Measurements from ENCODE around the gene TMEM225. TPM values are rescaled to one million over a fixed set of nuclear protein-coding genes. Genes with fewer than 3 reads are reported as not detected.

The TMEM225 gene
- total and polyA plus RNA-seq, 9 of the 15 experiments (the other 6 are each of a cell fraction or from before 2014, with no cell fraction given) = not detected

DNA sequence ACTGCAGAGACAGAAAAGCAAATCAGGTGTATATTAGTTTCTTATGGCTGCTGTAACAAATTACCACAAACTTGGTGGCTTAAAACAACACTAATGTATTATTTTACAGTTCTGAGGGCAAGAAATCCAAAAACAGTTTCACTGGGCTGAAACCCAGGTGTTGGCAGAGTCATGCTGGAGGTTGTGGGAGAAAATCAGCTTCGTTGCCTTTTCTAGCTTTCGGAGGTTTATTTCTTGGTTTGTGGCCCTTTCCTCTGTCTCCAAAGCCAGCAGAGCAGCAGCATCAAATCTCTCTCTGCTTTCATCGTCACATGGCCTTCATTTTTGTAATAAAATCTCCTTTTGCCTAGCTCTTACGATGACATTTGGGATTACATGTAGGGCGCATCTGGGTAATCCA lies 46.3 kb downstream of the TMEM225 start:
- 0% methylated on average over 5 of the region's 5 CpGs for WGBS (ENCODE audit: insufficient coverage, low coverage, missing lambda C conversion rate)
- no peak for DNase-seq (ENCODE audit: extremely low read depth in 1 of 4, low spot score in 3 of 4)
- TF ChIP-seq ELF4 (CRISPR knock-in tag; IDR thresholded peaks at IDR 0.05) = no peak
- no peak for TF ChIP-seq SMC3 (conservative IDR thresholded peaks at IDR 0.05; ENCODE audit: insufficient read depth, low read depth, low read length)
- TF ChIP-seq EWSR1 (IDR thresholded peaks at IDR 0.05; ENCODE audit: borderline replicate concordance, low read depth, partially characterized antibody) = no peak
- no peak for TF ChIP-seq MCM2 (IDR thresholded peaks at IDR 0.05; ENCODE audit: low read depth)
- no peak for TF ChIP-seq ZNF143 (CRISPR knock-in tag; IDR thresholded peaks at IDR 0.05)
- Histone ChIP-seq H3K9me1 (ENCODE audit: control insufficient read depth, insufficient read depth, low read length) (no peaks in the 10 kb centered on the region), H2AFZ (ENCODE audit: low read depth, low read length) (no peak overlapping the region), H3K9me3 (replicated peaks; ENCODE audit: control insufficient read depth, insufficient read depth, low read depth, low read length) (no peaks in the 10 kb centered on the region), H3K4me1 (replicated peaks in 1 of 2; ENCODE audit: control insufficient read depth in 2 of 2, insufficient read depth in 2 of 2, low read length in 2 of 2) (no peaks in the 10 kb centered on the region), H3K4me3 (no peak overlapping the region), H3K36me3 (ENCODE audit: control insufficient read depth, insufficient read depth, low read length) (no peaks in the 10 kb centered on the region), H4K20me1 (replicated peaks; ENCODE audit: control insufficient read depth, insufficient read depth, low read length) (no peaks in the 10 kb centered on the region), H3K27me3 (ENCODE audit: control insufficient read depth in 2 of 2, insufficient read depth in 2 of 2, low read length in 2 of 2) (peaks cover 0 to 6% of the 10 kb centered on the region in 2 experiments; a peak in 1 of 5 replicates), H3K79me2 (ENCODE audit: control insufficient read depth, insufficient read depth, low read length) (no peaks in the 10 kb centered on the region), H3K27ac (ENCODE audit: extremely low read depth, low read depth, low read length) (no peak overlapping the region), H3K4me2 (ENCODE audit: insufficient read depth, low read length) (no peak overlapping the region), H3K9ac (ENCODE audit: insufficient read depth in 1 of 2, low read depth in 2 of 2, low read length in 2 of 2) (no peak overlapping the region)
- no TSS peak for BruUV-seq (replicated peaks)
- ChIA-PET CTCF (ENCODE audit: low intra/inter-chr PET ratio) (no interaction called here), POLR2A (no interaction called here)
- no peak for ATAC-seq
- no peak for FAIRE-seq
- in situ Hi-C loops (cut with MboI) = no loop called here
- intact Hi-C loops (cut with micrococcal nuclease) = no loop called here

DNA sequence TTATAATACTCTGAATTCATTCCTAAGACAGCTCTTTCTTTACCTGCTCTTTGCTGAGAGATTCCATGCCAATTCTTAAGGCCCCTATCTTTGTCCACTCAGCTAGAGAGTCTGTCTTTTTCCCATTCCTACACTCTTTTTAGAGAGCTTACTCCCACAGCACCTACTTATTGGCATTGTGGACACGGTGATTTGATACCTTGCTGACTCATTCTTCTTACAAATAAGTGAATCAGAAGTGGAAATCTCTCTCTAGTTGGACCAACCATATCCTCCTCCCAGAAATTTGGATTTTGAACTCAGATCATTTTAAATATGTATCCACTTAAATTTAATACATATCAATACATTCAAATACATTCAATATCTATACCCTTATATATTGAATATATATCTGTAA lies 46.8 kb downstream of the TMEM225 start:
- no peaks in the 10 kb centered on the region for H4K20me1 ChIP-seq (replicated peaks; ENCODE audit: control insufficient read depth, insufficient read depth, low read length)
- H3K4me3 ChIP-seq = no peak overlapping the region
- H3K9me1 ChIP-seq (ENCODE audit: control insufficient read depth, insufficient read depth, low read length) = no peaks in the 10 kb centered on the region
- peaks cover 0 to 6% of the 10 kb centered on the region in 2 experiments; a peak in 1 of 5 replicates for H3K27me3 ChIP-seq (ENCODE audit: control insufficient read depth in 2 of 2, insufficient read depth in 2 of 2, low read length in 2 of 2)
- no peak overlapping the region for H2AFZ ChIP-seq (ENCODE audit: low read depth, low read length)
- no peak overlapping the region for H3K9ac ChIP-seq (ENCODE audit: insufficient read depth in 1 of 2, low read depth in 2 of 2, low read length in 2 of 2)
- H3K36me3 ChIP-seq (ENCODE audit: control insufficient read depth, insufficient read depth, low read length) = no peaks in the 10 kb centered on the region
- no peaks in the 10 kb centered on the region for H3K79me2 ChIP-seq (ENCODE audit: control insufficient read depth, insufficient read depth, low read length)
- no peak overlapping the region for H3K4me2 ChIP-seq (ENCODE audit: insufficient read depth, low read length)
- FAIRE-seq (no peak), DNase-seq (ENCODE audit: extremely low read depth in 1 of 4, low spot score in 3 of 4) (no peak), ATAC-seq (no peak)
- H3K9me3 ChIP-seq (replicated peaks; ENCODE audit: control insufficient read depth, insufficient read depth, low read depth, low read length) = no peaks in the 10 kb centered on the region
- intact Hi-C loops (cut with micrococcal nuclease) = no loop called here
- H3K27ac ChIP-seq (ENCODE audit: extremely low read depth, low read depth, low read length) = no peak overlapping the region
- CTCF ChIA-PET (ENCODE audit: low intra/inter-chr PET ratio) = no interaction called here
- BruUV-seq (replicated peaks) = no TSS peak
- in situ Hi-C loops (cut with MboI) = no loop called here
- WGBS (ENCODE audit: insufficient coverage, low coverage, missing lambda C conversion rate) = 0% methylated on average over 1 of the region's 1 CpG
- TF ChIP-seq ZNF133 (CRISPR knock-in tag; IDR thresholded peaks at IDR 0.05) (no peak), ZNF134 (CRISPR knock-in tag; conservative IDR thresholded peaks at IDR 0.05) (no peak)
- TF ChIP-seq, protein P1, sequence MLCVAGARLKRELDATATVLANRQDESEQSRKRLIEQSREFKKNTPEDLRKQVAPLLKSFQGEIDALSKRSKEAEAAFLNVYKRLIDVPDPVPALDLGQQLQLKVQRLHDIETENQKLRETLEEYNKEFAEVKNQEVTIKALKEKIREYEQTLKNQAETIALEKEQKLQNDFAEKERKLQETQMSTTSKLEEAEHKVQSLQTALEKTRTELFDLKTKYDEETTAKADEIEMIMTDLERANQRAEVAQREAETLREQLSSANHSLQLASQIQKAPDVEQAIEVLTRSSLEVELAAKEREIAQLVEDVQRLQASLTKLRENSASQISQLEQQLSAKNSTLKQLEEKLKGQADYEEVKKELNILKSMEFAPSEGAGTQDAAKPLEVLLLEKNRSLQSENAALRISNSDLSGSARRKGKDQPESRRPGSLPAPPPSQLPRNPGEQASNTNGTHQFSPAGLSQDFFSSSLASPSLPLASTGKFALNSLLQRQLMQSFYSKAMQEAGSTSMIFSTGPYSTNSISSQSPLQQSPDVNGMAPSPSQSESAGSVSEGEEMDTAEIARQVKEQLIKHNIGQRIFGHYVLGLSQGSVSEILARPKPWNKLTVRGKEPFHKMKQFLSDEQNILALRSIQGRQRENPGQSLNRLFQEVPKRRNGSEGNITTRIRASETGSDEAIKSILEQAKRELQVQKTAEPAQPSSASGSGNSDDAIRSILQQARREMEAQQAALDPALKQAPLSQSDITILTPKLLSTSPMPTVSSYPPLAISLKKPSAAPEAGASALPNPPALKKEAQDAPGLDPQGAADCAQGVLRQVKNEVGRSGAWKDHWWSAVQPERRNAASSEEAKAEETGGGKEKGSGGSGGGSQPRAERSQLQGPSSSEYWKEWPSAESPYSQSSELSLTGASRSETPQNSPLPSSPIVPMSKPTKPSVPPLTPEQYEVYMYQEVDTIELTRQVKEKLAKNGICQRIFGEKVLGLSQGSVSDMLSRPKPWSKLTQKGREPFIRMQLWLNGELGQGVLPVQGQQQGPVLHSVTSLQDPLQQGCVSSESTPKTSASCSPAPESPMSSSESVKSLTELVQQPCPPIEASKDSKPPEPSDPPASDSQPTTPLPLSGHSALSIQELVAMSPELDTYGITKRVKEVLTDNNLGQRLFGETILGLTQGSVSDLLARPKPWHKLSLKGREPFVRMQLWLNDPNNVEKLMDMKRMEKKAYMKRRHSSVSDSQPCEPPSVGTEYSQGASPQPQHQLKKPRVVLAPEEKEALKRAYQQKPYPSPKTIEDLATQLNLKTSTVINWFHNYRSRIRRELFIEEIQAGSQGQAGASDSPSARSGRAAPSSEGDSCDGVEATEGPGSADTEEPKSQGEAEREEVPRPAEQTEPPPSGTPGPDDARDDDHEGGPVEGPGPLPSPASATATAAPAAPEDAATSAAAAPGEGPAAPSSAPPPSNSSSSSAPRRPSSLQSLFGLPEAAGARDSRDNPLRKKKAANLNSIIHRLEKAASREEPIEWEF (CRISPR knock-in tag; IDR thresholded peaks at IDR 0.05) = no peak
- H3K4me1 ChIP-seq (replicated peaks in 1 of 2; ENCODE audit: control insufficient read depth in 2 of 2, insufficient read depth in 2 of 2, low read length in 2 of 2) = no peaks in the 10 kb centered on the region
- POLR2A ChIA-PET = no interaction called here
